ENCODE measurements around the gene PLTP. TPM values are rescaled to one million over a fixed set of nuclear protein-coding genes. Genes with fewer than 3 reads are reported as not detected.
"Not testable (repeated sequence)": the region's sequence is repeated elsewhere in the genome, so short reads cannot be mapped to it uniquely, and the experiment has no call there.

Gene PLTP
- total and polyA plus RNA-seq, 3 donors from 2014 or later = 53.3 to 105 (median 80.0) TPM

DNA sequence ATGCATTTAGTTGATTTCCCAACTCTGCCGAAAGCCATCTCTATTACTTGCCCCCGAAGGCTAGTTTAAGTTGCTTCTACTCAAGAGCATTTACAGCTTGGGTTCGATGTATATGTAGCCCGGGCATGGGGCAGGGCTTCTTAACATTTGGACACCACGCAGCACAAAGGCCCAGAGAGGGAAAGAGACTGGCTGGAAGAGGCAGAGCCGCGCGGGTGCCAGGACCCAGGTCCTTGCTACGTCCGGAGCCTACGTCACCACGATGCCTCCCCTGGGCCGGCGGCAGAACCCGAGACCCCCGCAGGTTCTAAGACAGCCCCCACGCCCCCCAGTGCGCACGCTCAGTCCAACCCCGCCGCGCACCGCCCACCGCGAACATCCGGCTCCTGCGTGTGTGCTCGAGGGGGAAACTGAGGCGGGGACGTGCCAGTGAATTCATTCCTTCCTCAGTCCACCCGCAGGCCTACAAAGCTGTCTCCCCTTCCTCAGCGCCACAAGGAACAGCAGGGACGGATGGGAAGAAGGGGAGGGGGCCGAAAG is 22.2 kb upstream of the PLTP start:
- TF ChIP-seq, protein P1, sequence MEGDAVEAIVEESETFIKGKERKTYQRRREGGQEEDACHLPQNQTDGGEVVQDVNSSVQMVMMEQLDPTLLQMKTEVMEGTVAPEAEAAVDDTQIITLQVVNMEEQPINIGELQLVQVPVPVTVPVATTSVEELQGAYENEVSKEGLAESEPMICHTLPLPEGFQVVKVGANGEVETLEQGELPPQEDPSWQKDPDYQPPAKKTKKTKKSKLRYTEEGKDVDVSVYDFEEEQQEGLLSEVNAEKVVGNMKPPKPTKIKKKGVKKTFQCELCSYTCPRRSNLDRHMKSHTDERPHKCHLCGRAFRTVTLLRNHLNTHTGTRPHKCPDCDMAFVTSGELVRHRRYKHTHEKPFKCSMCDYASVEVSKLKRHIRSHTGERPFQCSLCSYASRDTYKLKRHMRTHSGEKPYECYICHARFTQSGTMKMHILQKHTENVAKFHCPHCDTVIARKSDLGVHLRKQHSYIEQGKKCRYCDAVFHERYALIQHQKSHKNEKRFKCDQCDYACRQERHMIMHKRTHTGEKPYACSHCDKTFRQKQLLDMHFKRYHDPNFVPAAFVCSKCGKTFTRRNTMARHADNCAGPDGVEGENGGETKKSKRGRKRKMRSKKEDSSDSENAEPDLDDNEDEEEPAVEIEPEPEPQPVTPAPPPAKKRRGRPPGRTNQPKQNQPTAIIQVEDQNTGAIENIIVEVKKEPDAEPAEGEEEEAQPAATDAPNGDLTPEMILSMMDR (IDR thresholded peaks at IDR 0.05) = no peak
- DNase-seq = peak; percentile 73
- 0% methylated on average over 5 to 34 of the region's 34 CpGs for WGBS, 2 donors
- Histone ChIP-seq H3K4me1 (peaks cover 14% of the 10 kb centered on the region), H3K27ac (peak overlapping the region; percentile 100), H3K4me3 (peak overlapping the region; percentile 96 to 99), H3K9me3 (no peaks in the 10 kb centered on the region), H3K27me3 (no peaks in the 10 kb centered on the region), H3K36me3 (ENCODE audit: low read depth, missing control alignments) (no peaks in the 10 kb centered on the region)
- intact Hi-C loops (cut with DNase I; ENCODE audit: low total_unique reads) = no loop called here

DNA sequence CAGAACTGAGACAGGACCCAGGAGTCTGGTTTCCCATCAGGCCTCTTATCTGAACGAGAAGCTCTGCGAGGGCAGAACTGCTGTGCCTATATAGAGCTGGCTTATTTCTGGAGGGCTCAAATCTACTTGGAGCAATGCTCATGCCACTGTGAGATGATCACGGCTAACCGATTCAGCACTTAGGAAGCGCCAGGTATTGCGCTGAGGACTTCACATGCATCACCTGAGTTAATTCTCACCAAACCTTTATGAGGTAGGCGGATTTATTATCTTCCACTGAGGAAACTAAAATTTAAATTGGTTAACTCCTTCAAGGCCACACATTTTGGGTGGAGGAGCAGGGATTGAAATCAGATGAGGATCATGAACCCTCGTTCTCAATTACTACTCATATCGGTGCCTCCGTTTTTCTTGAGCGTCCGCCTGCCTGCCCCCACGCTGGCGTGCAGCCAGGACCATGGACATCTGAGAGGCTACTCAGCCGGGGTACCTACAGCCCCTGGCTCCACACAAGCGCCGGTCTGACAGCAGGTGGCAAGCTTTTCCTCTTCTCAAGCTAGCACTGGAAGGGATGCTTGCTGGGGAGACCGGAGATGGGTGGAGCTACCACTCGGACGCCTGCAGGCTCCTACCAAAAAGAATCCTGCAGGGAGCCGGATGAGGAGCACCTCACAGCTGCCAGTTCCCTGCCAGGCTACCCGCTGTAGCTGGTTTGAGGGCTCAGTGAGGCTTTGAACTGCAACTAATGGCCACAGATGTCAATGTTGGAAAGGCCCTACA is 21.5 kb upstream of the PLTP start:
- DNase-seq = peak; percentile 84
- Histone ChIP-seq H3K4me1 (peaks cover 14% of the 10 kb centered on the region), H3K36me3 (ENCODE audit: low read depth, missing control alignments) (no peaks in the 10 kb centered on the region), H3K27ac (peak overlapping the region; percentile 100), H3K9me3 (no peaks in the 10 kb centered on the region), H3K27me3 (no peaks in the 10 kb centered on the region), H3K4me3 (peak overlapping the region; percentile 96 to 99)
- TF ChIP-seq POLR2A (IDR thresholded peaks at IDR 0.05) = no peak
- TF ChIP-seq, protein P1 (IDR thresholded peaks at IDR 0.05) = no peak
- intact Hi-C loops (cut with DNase I; ENCODE audit: low total_unique reads) = no loop called here
- WGBS, 2 donors = 13 to 14% methylated on average over 20 to 22 of the region's 22 CpGs

DNA sequence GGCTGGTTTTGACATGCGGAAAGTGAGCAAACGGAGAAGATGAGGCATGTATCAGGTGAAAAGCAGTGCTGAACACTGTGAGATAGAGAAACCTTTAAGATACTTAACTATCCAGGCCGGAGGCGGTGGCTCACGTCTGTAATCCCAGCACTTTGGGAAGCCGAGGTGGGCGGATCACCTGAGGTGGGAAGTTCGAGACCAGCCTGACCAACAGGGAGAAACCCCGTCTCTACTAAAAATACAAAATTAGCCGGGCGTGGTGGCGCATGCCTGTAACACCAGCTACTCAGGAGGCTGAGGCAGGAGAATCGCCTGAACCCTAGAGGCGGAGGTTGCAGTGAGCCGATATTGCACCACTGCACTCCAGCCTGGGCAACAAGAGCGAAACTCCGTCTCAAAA is 19.7 kb upstream of the PLTP start:
- 71 to 74% methylated on average over 16 to 17 of the region's 17 CpGs for WGBS, 2 donors
- H3K36me3 ChIP-seq (ENCODE audit: low read depth, missing control alignments); H3K4me3 ChIP-seq; H3K27ac ChIP-seq; H3K9me3 ChIP-seq; DNase-seq; intact Hi-C loops (cut with DNase I; ENCODE audit: low total_unique reads); H3K27me3 ChIP-seq: not testable (repeated sequence)
- peaks cover 14% of the 10 kb centered on the region for H3K4me1 ChIP-seq

DNA sequence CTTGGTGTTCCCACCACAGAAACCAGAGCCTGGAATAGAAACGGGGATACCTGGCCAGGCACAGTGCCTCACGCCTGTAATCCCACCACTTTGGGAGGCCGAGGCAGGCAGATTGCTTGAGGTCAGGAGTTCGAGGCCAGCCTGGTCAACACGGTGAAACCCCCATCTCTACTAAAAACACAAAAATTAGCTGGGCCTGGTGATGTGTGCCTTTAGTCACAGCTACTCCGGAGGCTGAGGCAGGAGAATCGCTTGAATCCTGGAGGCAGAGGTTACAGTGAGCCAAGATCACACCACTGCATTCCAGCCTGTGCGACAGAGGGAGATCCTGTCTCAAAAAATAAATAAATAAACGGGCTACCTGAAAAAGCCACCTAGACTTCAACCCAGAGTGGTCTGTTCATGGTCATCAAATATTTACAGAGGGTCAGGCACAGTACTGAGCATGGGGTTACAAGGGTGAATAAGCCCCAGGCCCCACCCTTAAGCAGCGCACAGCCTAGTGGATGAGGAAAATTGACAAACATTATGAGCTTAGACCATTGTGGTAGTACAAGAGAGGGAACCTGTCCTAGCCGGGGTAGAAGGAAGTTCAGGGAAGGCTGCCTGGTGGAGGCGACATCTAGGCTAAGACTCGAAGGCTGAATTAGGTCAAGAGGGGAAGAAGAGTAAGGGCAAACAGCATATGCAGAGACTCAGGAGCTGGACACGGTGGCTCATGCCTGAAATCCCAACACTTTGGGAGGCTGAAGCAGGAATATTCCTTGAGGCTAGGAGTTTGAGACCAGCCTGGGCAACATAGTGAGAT is 15.3 kb upstream of the PLTP start:
- no peaks in the 10 kb centered on the region for H3K36me3 ChIP-seq (ENCODE audit: low read depth, missing control alignments)
- H3K4me3 ChIP-seq = no peak overlapping the region
- no peak for TF ChIP-seq POLR2A (IDR thresholded peaks at IDR 0.05)
- TF ChIP-seq, protein P1 (IDR thresholded peaks at IDR 0.05) = no peak
- no peaks in the 10 kb centered on the region for H3K9me3 ChIP-seq
- intact Hi-C loops (cut with DNase I; ENCODE audit: low total_unique reads) = no loop called here
- H3K27ac ChIP-seq = peak overlapping the region in 1 of 2 donors; percentile 13
- 75 to 79% methylated on average over 14 of the region's 14 CpGs for WGBS, 2 donors
- peaks cover 26% of the 10 kb centered on the region for H3K4me1 ChIP-seq
- DNase-seq = no peak
- H3K27me3 ChIP-seq = no peaks in the 10 kb centered on the region

DNA sequence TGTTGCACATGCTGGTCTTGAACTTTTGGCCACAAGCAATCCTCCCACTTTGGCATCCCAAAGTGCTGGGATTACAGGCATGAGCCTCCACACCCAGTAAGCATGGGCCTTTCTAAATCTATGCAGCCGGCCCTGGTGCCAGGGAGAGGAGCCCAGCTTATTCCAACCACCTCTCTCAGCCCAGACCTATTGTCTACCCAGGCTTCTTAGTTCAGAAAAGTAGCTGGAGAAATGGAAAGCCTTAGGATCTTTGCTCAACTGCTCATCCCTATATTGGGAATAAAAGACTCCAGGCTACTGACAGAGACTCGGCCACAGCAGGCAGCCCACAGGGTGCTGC is 14.7 kb upstream of the PLTP start:
- peaks cover 28% of the 10 kb centered on the region for H3K4me1 ChIP-seq
- no peak overlapping the region for H3K4me3 ChIP-seq
- no peaks in the 10 kb centered on the region for H3K36me3 ChIP-seq (ENCODE audit: low read depth, missing control alignments)
- no peak for DNase-seq
- H3K27ac ChIP-seq = peak overlapping the region in 1 of 2 donors; percentile 6
- WGBS, 2 donors = 75 to 79% methylated on average over 2 of the region's 2 CpGs
- intact Hi-C loops (cut with DNase I; ENCODE audit: low total_unique reads) = no loop called here
- no peaks in the 10 kb centered on the region for H3K27me3 ChIP-seq
- TF ChIP-seq, protein P1 (IDR thresholded peaks at IDR 0.05) = no peak
- no peak for TF ChIP-seq POLR2A (IDR thresholded peaks at IDR 0.05)
- H3K9me3 ChIP-seq = no peaks in the 10 kb centered on the region

Measured in testis (tissue), 3 donors.